GM12878 (cell line): Measurements from ENCODE around the gene WDHD1.

Source experiments
- ATF3 ChIP-seq: IDR thresholded peaks from 2 replicates; pipeline ENCODE4 v1.6.1; 2011; ENCODE audit warnings: low read depth, mild to moderate bottlenecking, low read length, moderate library complexity, borderline replicate concordance; ENCODE audit errors: extremely low read depth
- EP300 ChIP-seq, 2 experiments: fragments of 150-350 bp in 1 of 2; IDR thresholded peaks; 2 replicates each; pipeline ENCODE4 v1.6.1; 2011 to 2012; ENCODE audit warnings: low read depth in 2 of 2, low read length in 2 of 2, borderline replicate concordance in 1 of 2, improper control_type of control experiment in 1 of 2, inconsistent platforms in 1 of 2; ENCODE audit not compliant: control insufficient read depth in 1 of 2
- FOXM1 ChIP-seq: IDR thresholded peaks from 2 replicates; pipeline ENCODE4 v1.6.1; 2012; ENCODE audit warnings: low read depth, mild to moderate bottlenecking, inconsistent platforms, low read length, moderate library complexity
- PAX8 ChIP-seq: fragments of 450-650 bp; IDR thresholded peaks from 2 replicates; pipeline ENCODE4 v1.6.1; 2017; ENCODE audit warnings: mild to moderate bottlenecking, moderate library complexity
- POLR2AphosphoS5 ChIP-seq: IDR thresholded peaks from 2 replicates; pipeline ENCODE4 v1.6.1; 2011; ENCODE audit warnings: mild to moderate bottlenecking, low read length, inconsistent platforms
- SPI1 ChIP-seq: IDR thresholded peaks from 2 replicates; pipeline ENCODE4 v1.6.1; 2011; ENCODE audit warnings: low read depth, mild to moderate bottlenecking, low read length, moderate library complexity, borderline replicate concordance; ENCODE audit not compliant: insufficient read depth

- TF ChIP-seq POLR2AphosphoS5 (no peak), EP300 (IDR thresholded peaks at IDR 0.05; ENCODE audit: borderline replicate concordance in 1 of 2, control insufficient read depth in 1 of 2, low read depth in 2 of 2, low read length in 2 of 2) (no peak), ATF3 (no peak), SPI1 (no peak), FOXM1 (no peak), PAX8 (no peak)
Observed at GRCh38 chr14:54891471-54892245, 135.2 kb downstream of the WDHD1 start.
